Mesendoderm (in vitro differentiated cells): ENCODE results near the gene RASGEF1C.

ENCODE experiments used
- DNase-seq: peaks from one replicate; pipeline ENCODE4 v3.0.0; 2013
- H2AK5ac ChIP-seq: 2 replicates; pipeline ENCODE4 v1.6.1; 2013; ENCODE audit warnings: low read length, inconsistent platforms
- H2BK120ac ChIP-seq: 2 replicates; pipeline ENCODE4 v1.6.1; 2013; ENCODE audit warnings: low read depth, mild to moderate bottlenecking, low read length, moderate library complexity, mixed read lengths
- H2BK15ac ChIP-seq: replicated peaks from 2 replicates; pipeline ENCODE4 v1.6.1; 2013; ENCODE audit warnings: low read depth, mild to moderate bottlenecking, moderate library complexity
- H2BK5ac ChIP-seq: 2 replicates; pipeline ENCODE4 v1.6.1; 2013; ENCODE audit warnings: low read length, inconsistent platforms
- H3K18ac ChIP-seq: 2 replicates; pipeline ENCODE4 v1.6.1; 2013; ENCODE audit warnings: mild to moderate bottlenecking, low read length, mixed read lengths
- H3K23ac ChIP-seq: one replicate; pipeline ENCODE4 v1.6.1; 2013; ENCODE audit warnings: low read length
- H3K27ac ChIP-seq: 2 replicates; pipeline ENCODE4 v1.5.1; 2013; ENCODE audit warnings: low read depth, mild to moderate bottlenecking, inconsistent platforms, low read length, moderate library complexity
- H3K27me3 ChIP-seq: 2 replicates; pipeline ENCODE4 v1.6.1; 2013; ENCODE audit warnings: low read length, control low read depth, mild to moderate bottlenecking, inconsistent platforms; ENCODE audit not compliant: insufficient read depth, poor library complexity
- H3K36me3 ChIP-seq: 2 replicates; pipeline ENCODE4 v1.6.1; 2013; ENCODE audit warnings: low read length, inconsistent platforms; ENCODE audit not compliant: control insufficient read depth, insufficient read depth
- H3K4ac ChIP-seq: one replicate; pipeline ENCODE4 v1.6.1; 2013; ENCODE audit warnings: low read depth, mild to moderate bottlenecking, low read length, moderate library complexity
- H3K4me1 ChIP-seq: 2 replicates; pipeline ENCODE4 v1.6.1; 2013; ENCODE audit warnings: low read depth, low read length, inconsistent platforms; ENCODE audit not compliant: control insufficient read depth
- H3K4me2 ChIP-seq: 2 replicates; pipeline ENCODE4 v1.6.1; 2013; ENCODE audit warnings: low read length
- H3K4me3 ChIP-seq: 2 replicates; pipeline ENCODE4 v1.5.1; 2013; ENCODE audit warnings: mild to moderate bottlenecking, low read length
- H3K56ac ChIP-seq: one replicate; pipeline ENCODE4 v1.6.1; 2013; ENCODE audit warnings: low read length
- H3K79me1 ChIP-seq: 2 replicates; pipeline ENCODE4 v1.6.1; 2013; ENCODE audit warnings: low read length, inconsistent platforms
- H3K79me2 ChIP-seq: 2 replicates; pipeline ENCODE4 v1.6.1; 2013; ENCODE audit warnings: mild to moderate bottlenecking, low read length; ENCODE audit not compliant: control insufficient read depth, insufficient read depth
- H3K9ac ChIP-seq: 2 replicates; pipeline ENCODE4 v1.6.1; 2013; ENCODE audit warnings: low read length, inconsistent platforms
- H4K5ac ChIP-seq: one replicate; pipeline ENCODE4 v1.6.1; 2013; ENCODE audit warnings: low read length
- H4K8ac ChIP-seq: one replicate; pipeline ENCODE4 v1.6.1; 2013; ENCODE audit warnings: low read depth, mild to moderate bottlenecking, control low read depth, low read length, moderate library complexity
- WGBS: extraction: QIAGEN DNeasy Blood & Tissue Kit; methylation state at CpG from one replicate; pipeline ENCODE4 v1.1.7; 2013; ENCODE audit warnings: low lambda C conversion rate, missing lambda C conversion rate; ENCODE audit not compliant: insufficient coverage; ENCODE audit errors: extremely low coverage; 5-methylcytosine and 5-hydroxymethylcytosine counted together

Gene RASGEF1C

GRCh38 chr5:180241600-180241999 lies 32.6 kb upstream of the RASGEF1C start:
- no CpG with 5 or more reads among the region's 5 CpGs for WGBS
- H3K79me1 ChIP-seq = no peaks in the 10 kb centered on the region

GRCh38 chr5:180238631-180239030 lies 29.6 kb upstream of the RASGEF1C start:
- H3K27me3 ChIP-seq = no peaks in the 10 kb centered on the region
- no peak overlapping the region for H2AK5ac ChIP-seq
- no peaks in the 10 kb centered on the region for H3K79me1 ChIP-seq
- no peak overlapping the region for H3K9ac ChIP-seq
- no peak overlapping the region for H3K4me3 ChIP-seq
- H3K79me2 ChIP-seq = no peaks in the 10 kb centered on the region
- H2BK120ac ChIP-seq = no peak overlapping the region
- H3K4ac ChIP-seq = no peak overlapping the region
- H3K18ac ChIP-seq = no peak overlapping the region
- H2BK15ac ChIP-seq = no peak overlapping the region
- no peak overlapping the region for H3K27ac ChIP-seq
- H3K4me1 ChIP-seq = no peaks in the 10 kb centered on the region
- WGBS = no CpG with 5 or more reads among the region's 2 CpGs
- H3K4me2 ChIP-seq = no peak overlapping the region
- H4K5ac ChIP-seq = no peak overlapping the region
- peaks cover 4% of the 10 kb centered on the region for H3K36me3 ChIP-seq
- H3K56ac ChIP-seq = no peak overlapping the region
- H2BK5ac ChIP-seq = no peak overlapping the region
- H3K23ac ChIP-seq = no peak overlapping the region
- H4K8ac ChIP-seq = no peak overlapping the region
- DNase-seq = no peak

More at GRCh38 chr5:180241600-180241999, 32.6 kb upstream of the RASGEF1C start:
- H3K4me2 ChIP-seq = no peak overlapping the region
- no peak overlapping the region for H2BK120ac ChIP-seq
- H3K23ac ChIP-seq = no peak overlapping the region
- DNase-seq = no peak
- H3K4ac ChIP-seq = no peak overlapping the region
- H2AK5ac ChIP-seq = no peak overlapping the region
- no peak overlapping the region for H4K8ac ChIP-seq
- H3K4me3 ChIP-seq = no peak overlapping the region
- no peaks in the 10 kb centered on the region for H3K79me2 ChIP-seq
- H3K9ac ChIP-seq = no peak overlapping the region
- no peak overlapping the region for H3K18ac ChIP-seq
- H2BK5ac ChIP-seq = no peak overlapping the region
- no peak overlapping the region for H2BK15ac ChIP-seq
- no peaks in the 10 kb centered on the region for H3K27me3 ChIP-seq
- no peak overlapping the region for H3K27ac ChIP-seq
- no peak overlapping the region for H3K56ac ChIP-seq
- H3K36me3 ChIP-seq = peaks cover 2% of the 10 kb centered on the region
- H4K5ac ChIP-seq = no peak overlapping the region
- H3K4me1 ChIP-seq = no peaks in the 10 kb centered on the region

- Histone ChIP-seq H3K4ac (no peak overlapping the region), H2BK15ac (no peak overlapping the region), H2BK5ac (no peak overlapping the region), H3K9ac (no peak overlapping the region), H3K23ac (no peak overlapping the region), H3K79me2 (no peaks in the 10 kb centered on the region), H3K27me3 (no peaks in the 10 kb centered on the region), H4K5ac (no peak overlapping the region), H3K27ac (no peak overlapping the region), H4K8ac (no peak overlapping the region), H3K4me3 (no peak overlapping the region), H3K79me1 (no peaks in the 10 kb centered on the region), H2BK120ac (no peak overlapping the region), H3K4me2 (no peak overlapping the region), H2AK5ac (no peak overlapping the region), H3K36me3 (peaks cover 4% of the 10 kb centered on the region), H3K18ac (no peak overlapping the region), H3K4me1 (no peaks in the 10 kb centered on the region), H3K56ac (no peak overlapping the region)
- DNase-seq = no peak
- no CpG with 5 or more reads among the region's 1 CpG for WGBS
These were observed 26.8 kb upstream of the RASGEF1C start for GRCh38 chr5:180235846-180236245.

GRCh38 chr5:180235077-180235476 lies 26.1 kb upstream of the RASGEF1C start:
- H3K27ac ChIP-seq = no peak overlapping the region
- peaks cover 4% of the 10 kb centered on the region for H3K36me3 ChIP-seq
- WGBS = no CpG with 5 or more reads among the region's 5 CpGs
- no peak overlapping the region for H3K4ac ChIP-seq
- H3K27me3 ChIP-seq = no peaks in the 10 kb centered on the region
- no peak overlapping the region for H3K4me3 ChIP-seq
- peak; percentile 32 for DNase-seq
- no peak overlapping the region for H3K18ac ChIP-seq
- no peak overlapping the region for H2BK15ac ChIP-seq
- H2BK120ac ChIP-seq = no peak overlapping the region
- H3K4me1 ChIP-seq = no peaks in the 10 kb centered on the region
- H3K4me2 ChIP-seq = no peak overlapping the region
- H3K23ac ChIP-seq = no peak overlapping the region
- no peak overlapping the region for H4K5ac ChIP-seq
- no peak overlapping the region for H2AK5ac ChIP-seq
- no peak overlapping the region for H3K56ac ChIP-seq
- H3K9ac ChIP-seq = no peak overlapping the region
- H2BK5ac ChIP-seq = no peak overlapping the region
- no peaks in the 10 kb centered on the region for H3K79me1 ChIP-seq
- no peak overlapping the region for H4K8ac ChIP-seq
- H3K79me2 ChIP-seq = no peaks in the 10 kb centered on the region

- DNase-seq = no peak
- Histone ChIP-seq H3K27me3 (no peaks in the 10 kb centered on the region), H2AK5ac (no peak overlapping the region), H3K79me2 (no peaks in the 10 kb centered on the region), H3K4me2 (no peak overlapping the region), H3K27ac (no peak overlapping the region), H3K79me1 (no peaks in the 10 kb centered on the region), H3K9ac (no peak overlapping the region), H2BK15ac (no peak overlapping the region), H3K4me3 (no peak overlapping the region), H4K5ac (no peak overlapping the region), H2BK5ac (no peak overlapping the region), H3K18ac (no peak overlapping the region), H4K8ac (no peak overlapping the region), H3K4me1 (no peaks in the 10 kb centered on the region), H3K23ac (no peak overlapping the region), H3K36me3 (peaks cover 4% of the 10 kb centered on the region), H3K4ac (no peak overlapping the region), H3K56ac (no peak overlapping the region), H2BK120ac (no peak overlapping the region)
- WGBS = no CpG with 5 or more reads among the region's 15 CpGs
These were observed 25.3 kb upstream of the RASGEF1C start for GRCh38 chr5:180234271-180234670.

- Histone ChIP-seq H3K4me3 (no peak overlapping the region), H3K23ac (no peak overlapping the region), H3K79me2 (no peaks in the 10 kb centered on the region), H3K36me3 (peaks cover 2% of the 10 kb centered on the region), H4K8ac (no peak overlapping the region), H3K4me2 (no peak overlapping the region), H2BK5ac (no peak overlapping the region), H2BK120ac (no peak overlapping the region), H3K4me1 (no peaks in the 10 kb centered on the region), H3K18ac (no peak overlapping the region), H3K4ac (no peak overlapping the region), H3K27me3 (no peaks in the 10 kb centered on the region), H3K9ac (no peak overlapping the region), H4K5ac (no peak overlapping the region), H3K27ac (no peak overlapping the region), H2AK5ac (no peak overlapping the region), H2BK15ac (no peak overlapping the region), H3K79me1 (no peaks in the 10 kb centered on the region), H3K56ac (no peak overlapping the region)
- DNase-seq = no peak
- no CpG with 5 or more reads among the region's 11 CpGs for WGBS
These were observed 24.7 kb upstream of the RASGEF1C start for GRCh38 chr5:180233729-180234128.
